ENCODE data around the gene CFAP65. TPM values are rescaled to one million over a fixed set of nuclear protein-coding genes. Genes with fewer than 3 reads are reported as not detected.

Gene CFAP65
- total and polyA plus RNA-seq, 2 of the 13 experiments (the other 11 are each of a cell fraction or from before 2014, with no cell fraction given) = 0.05 TPM; not detected in 1

DNA sequence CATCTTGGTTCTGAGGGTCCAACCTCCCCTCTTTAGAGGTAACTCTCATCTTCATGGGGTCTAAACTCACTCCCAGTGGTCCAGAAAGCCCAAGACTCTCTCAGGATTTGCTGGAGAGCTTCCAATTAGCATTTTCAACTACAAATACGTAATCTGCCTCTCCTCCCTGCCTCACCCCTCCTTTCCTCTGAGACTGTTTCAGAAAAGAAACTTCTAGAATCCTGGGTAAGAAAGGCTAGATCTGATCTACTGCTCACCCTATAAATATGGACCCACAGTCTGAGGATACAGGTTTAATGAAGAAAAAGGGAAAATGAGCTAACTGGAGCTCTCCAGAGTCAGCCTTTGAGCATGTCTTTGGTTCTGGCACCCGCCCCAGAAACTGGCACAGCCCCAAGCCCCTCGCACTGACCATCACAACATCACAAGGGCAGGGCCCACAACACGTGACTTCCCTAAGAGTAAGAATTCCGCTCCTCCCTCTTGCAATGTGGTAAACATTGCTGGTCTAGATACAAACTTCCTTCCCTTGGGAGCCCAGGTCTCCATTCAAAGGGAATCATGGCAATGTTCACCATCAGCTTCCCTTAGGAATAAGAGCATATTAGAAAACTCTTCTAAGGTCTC lies 41.1 kb upstream of the CFAP65 start (continued):
- TF ChIP-seq, protein P1, sequence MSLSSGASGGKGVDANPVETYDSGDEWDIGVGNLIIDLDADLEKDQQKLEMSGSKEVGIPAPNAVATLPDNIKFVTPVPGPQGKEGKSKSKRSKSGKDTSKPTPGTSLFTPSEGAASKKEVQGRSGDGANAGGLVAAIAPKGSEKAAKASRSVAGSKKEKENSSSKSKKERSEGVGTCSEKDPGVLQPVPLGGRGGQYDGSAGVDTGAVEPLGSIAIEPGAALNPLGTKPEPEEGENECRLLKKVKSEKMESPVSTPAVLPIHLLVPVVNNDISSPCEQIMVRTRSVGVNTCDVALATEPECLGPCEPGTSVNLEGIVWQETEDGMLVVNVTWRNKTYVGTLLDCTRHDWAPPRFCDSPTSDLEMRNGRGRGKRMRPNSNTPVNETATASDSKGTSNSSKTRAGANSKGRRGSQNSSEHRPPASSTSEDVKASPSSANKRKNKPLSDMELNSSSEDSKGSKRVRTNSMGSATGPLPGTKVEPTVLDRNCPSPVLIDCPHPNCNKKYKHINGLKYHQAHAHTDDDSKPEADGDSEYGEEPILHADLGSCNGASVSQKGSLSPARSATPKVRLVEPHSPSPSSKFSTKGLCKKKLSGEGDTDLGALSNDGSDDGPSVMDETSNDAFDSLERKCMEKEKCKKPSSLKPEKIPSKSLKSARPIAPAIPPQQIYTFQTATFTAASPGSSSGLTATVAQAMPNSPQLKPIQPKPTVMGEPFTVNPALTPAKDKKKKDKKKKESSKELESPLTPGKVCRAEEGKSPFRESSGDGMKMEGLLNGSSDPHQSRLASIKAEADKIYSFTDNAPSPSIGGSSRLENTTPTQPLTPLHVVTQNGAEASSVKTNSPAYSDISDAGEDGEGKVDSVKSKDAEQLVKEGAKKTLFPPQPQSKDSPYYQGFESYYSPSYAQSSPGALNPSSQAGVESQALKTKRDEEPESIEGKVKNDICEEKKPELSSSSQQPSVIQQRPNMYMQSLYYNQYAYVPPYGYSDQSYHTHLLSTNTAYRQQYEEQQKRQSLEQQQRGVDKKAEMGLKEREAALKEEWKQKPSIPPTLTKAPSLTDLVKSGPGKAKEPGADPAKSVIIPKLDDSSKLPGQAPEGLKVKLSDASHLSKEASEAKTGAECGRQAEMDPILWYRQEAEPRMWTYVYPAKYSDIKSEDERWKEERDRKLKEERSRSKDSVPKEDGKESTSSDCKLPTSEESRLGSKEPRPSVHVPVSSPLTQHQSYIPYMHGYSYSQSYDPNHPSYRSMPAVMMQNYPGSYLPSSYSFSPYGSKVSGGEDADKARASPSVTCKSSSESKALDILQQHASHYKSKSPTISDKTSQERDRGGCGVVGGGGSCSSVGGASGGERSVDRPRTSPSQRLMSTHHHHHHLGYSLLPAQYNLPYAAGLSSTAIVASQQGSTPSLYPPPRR (CRISPR knock-in tag; IDR thresholded peaks at IDR 0.05; ENCODE audit: borderline replicate concordance) = no peak
- TF ChIP-seq POLR2AphosphoS5 (IDR thresholded peaks at IDR 0.05; ENCODE audit: low read depth, low read length) (no peak), TCF12 (IDR thresholded peaks at IDR 0.05) (no peak), TCF12 (CRISPR knock-in tag; IDR thresholded peaks at IDR 0.05) (no peak), PHF21A (CRISPR knock-in tag; IDR thresholded peaks at IDR 0.05) (no peak), ZNF577 (CRISPR knock-in tag; IDR thresholded peaks at IDR 0.05; ENCODE audit: borderline replicate concordance, low read depth) (no peak), ZNF263 (CRISPR knock-in tag; IDR thresholded peaks at IDR 0.05) (no peak), NR1H2 (CRISPR knock-in tag; IDR thresholded peaks at IDR 0.05; ENCODE audit: borderline replicate concordance, low read depth) (no peak), PPARG (CRISPR knock-in tag; conservative IDR thresholded peaks at IDR 0.05) (no peak), SKI (IDR thresholded peaks at IDR 0.05; ENCODE audit: partially characterized antibody) (no peak), HNRNPUL1 (IDR thresholded peaks at IDR 0.05; ENCODE audit: low read depth, low read length) (no peak), ZBTB38 (CRISPR knock-in tag; IDR thresholded peaks at IDR 0.05) (no peak), CENPX (CRISPR knock-in tag; IDR thresholded peaks at IDR 0.05) (no peak)

All from HepG2 (cell line).